HG03432 (cell line): Measurements from ENCODE around the gene MINAR1.

Source experiments
- ATAC-seq: cut with Tn5 transposase; IDR thresholded peaks from one replicate; pipeline ENCODE4 v1.9.1; 2021; ENCODE audit warnings: mild to moderate bottlenecking, moderate library complexity; ENCODE audit not compliant: unreplicated experiment

Gene MINAR1

DNA sequence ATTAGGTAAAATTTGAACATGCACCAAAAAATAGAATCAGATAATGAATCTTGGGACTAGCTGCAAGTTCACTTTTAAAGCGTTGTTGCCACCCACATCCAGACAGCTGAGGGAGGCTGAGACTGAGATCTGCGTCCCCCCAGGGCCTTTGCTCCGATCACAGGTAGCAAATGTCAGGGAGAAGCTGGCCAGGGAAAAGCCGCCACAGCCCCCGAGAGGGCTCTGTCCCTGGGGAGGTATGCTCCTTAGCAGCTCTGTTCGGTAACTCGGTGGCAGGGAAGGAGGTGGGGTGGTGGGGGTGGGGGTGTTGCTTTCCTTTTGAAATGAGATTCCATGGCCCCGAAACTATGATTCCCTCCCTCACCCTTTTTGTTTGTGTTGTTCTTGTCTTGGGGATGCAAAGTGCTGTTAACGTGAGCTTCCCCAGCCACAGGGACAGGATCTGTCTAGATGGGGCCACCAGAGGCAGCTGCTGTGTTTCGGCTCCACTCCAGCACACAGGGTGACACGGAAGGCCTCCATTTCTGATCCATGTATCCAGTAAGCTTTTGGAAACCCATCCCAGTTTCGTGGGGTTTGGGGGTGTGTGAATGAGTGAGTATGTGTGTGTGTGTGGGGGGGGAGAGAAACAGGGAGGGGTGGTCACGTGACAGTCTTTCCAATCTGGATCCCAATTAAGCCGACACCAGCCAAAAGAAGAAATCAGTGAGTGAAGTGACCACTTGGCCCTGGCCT is 1.1 kb upstream of the MINAR1 start:
- no peak for ATAC-seq

DNA sequence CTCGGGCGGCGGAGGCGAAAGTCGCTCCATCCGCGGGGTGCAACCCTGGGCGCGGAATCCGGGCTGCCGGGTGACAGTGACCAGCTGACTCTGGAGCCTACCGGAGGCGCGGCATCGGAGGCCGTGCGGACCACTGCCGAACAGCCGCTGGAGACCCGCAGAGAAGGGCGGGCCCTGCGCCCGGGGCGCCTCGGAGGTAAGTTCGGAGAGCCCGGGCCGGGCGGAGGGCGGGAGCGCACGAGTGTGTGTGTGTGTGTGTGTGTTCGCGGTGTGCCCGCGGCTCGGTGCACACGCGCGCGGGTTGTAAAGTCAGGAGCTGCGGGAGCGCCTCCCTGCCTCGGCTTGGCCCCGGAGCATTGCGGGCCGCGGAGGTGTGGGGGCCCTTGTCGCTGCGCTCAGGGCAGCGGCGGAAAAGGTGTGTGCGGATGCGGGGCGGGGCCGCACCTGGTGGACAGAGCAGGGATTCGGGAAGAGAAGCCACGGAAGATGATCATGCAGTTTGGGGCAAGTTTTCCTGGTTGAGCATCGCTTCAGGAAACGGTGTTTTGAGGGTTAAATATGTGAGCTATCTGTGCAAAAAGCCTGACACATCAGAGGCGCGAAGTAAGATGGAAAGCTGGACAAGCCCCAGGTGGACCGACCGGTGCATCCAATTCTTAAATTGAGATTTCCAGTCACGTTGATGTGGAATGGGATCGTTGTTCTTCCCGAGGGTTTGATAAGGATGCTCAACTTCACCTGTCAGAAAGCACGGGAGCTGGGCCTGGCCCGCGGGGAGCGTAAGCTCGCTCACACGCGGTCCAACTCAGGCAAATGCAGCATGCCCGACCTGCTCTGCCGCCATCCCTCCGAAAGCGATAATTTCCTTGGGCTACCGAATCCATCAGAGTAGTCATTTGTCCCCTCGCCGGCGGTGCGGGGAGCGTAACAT is 474 bp downstream of the MINAR1 start:
- no peak for ATAC-seq

DNA sequence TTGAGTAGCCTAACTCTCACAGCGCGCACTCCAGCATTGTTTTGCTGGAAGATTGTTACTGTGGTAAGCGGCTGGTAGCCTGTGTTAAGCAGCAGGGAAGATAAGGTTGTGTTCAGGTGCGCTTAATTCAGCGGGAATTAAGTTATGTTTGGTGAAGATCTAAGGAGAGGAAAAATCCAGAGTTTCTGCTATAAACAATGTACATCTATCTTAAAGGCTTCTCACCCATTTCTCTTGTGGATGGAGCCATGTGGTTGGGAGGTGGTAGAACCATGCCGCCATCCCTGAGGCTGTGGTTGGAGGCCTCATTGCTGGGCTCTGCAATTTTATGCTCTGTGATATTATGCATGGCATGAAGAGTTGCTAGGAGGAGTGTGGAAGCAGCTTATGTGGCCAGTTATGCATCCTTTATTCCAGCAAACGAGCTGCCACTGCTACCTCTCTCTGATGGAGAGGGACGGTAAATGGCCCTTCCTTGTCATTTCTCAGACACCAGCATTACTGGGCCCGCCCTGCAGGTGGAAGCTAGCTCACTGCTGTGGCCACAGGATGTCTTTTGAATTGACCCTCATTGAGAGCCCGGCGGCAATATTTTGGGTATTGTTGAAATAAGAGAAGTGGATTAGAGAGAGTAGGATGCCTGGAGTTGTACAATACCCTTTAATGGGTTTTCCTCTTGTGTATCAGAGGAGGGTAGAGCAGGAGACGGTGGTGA is 1.3 kb downstream of the MINAR1 start:
- ATAC-seq = no peak

DNA sequence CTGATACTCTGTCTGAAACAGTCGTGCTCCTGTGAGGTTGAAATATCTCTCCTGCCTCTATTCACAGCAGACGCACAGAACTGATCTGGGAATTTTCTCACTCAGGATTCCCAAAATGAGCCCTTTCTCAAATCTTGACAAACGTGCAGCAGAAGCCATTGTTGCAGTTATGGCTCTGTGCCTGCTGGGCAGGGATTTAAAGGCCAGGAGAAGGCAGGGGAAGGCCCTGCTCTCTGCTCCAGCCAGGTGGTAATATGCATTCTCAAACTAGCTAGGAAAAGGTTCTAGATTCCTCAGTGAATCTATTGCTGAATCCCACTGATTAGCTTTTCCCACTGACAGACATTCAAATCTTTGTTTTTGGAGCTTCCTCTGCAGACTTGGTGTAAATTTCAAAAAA is 2.2 kb downstream of the MINAR1 start:
- ATAC-seq = no peak

DNA sequence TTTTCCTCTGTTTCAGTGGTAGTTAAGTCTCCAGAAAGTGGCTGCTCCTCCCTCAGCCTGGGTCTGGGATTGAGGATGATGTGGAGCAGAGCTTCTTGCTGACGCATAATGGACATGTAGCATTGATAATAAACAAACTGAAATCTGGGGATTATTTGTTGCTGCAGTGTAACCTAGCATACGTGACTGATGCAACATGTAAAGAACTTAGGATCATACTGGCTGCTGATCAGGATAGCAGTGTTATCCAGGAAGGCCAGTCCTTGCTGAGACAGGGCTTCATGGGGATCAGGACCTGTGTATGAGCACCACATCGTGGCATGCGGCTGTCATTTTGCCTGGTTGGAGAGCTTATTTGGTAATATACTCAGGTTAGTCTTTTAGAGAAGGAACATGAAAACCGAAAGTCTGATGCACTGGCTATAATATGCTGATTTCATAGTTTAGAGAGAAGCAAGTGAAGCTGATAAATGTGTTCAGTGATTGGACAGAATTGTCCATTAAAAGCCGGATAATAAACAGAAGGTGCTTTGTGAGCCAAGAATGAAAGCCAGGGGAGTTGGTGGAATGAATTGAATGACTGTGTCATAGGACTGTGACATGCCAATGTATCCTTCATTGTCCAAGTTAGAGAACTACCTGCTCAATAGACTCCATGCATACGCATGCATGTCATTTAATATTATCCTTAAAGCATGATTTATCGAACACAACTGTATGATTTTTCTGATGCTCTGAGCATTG is 4.1 kb downstream of the MINAR1 start:
- no peak for ATAC-seq

DNA sequence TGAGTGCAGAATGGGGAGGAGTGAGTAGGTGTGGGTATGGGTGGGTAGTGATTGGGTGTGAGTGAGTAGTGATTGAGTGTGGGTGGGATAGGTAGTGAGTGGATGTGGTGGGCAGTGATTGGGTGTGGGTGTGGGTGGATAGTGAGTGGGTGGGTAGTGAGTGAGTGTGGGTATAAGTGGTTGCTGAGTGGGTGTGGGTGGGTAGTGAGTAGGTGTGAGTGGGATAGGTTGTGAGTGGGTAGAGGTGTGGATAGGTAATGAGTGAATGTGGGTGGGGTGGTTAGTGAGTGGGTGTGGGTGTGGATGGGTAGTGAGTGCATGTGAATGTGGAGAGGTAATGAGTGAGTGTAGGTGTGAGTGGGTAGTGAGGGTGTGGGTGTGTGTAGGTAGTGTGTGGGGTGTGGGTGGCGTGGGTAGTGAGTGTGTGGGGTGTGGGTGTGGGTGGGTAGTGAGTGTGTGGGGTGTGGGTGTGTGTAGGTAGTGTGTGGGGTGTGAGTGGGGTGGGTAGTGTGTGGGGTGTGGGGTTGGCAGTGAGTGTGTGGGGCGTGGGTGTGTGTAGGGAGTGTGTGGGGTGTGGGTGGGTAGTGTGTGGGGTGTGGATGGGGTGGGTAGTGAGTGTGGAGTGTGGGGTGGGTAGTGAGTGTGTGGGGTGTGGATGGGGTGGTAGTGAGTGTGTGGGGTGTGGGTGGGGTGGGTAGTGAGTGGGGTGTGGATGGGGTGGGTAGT is 5.3 kb downstream of the MINAR1 start:
- ATAC-seq = no peak

DNA sequence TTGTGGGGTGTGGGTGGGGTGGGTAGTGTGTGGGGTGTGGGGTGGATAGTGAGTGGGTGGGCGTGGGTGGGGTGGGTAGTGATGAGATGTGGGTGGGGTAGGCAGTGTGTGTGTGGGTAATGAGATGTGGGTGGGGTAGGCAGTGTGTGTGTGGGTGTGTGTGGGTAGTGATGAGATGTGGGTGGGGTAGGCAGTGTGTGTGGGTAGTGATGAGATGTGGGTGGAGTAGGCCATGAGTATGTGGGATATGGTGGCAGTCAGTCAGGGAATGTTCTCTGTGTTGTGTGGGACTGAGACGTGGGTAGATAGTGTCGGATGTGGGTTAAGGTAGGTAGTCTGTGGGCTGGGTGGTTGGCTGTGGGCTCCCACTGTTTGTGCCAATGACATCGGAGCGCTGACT is 7.1 kb downstream of the MINAR1 start:
- ATAC-seq = no peak

DNA sequence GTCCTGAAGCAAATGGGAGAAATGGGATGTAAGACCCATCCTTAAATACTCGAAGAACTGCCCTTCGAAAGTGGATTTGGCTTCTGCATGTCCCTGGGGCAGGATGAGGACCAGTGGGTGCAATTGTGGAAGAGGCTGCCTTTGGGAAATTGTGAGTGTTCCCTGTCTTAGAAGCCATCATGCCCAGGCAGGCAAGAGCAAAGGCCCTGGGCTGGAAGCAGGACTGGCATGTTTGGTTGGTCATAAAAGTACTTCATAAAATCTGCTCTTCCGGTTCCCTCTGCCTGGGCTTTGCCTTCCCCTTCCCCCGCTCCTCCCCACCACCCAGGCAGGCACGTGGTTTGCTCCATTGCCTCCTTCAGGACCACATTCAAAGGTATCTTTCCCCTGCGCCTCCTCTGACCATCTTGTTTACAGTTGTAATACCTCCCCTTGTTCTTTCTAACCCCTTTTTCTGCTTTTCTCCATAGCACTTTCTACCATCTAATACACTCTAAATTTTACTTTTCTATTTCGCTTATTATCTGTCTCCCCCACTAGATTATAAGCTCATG is 8.3 kb downstream of the MINAR1 start:
- no peak for ATAC-seq

DNA sequence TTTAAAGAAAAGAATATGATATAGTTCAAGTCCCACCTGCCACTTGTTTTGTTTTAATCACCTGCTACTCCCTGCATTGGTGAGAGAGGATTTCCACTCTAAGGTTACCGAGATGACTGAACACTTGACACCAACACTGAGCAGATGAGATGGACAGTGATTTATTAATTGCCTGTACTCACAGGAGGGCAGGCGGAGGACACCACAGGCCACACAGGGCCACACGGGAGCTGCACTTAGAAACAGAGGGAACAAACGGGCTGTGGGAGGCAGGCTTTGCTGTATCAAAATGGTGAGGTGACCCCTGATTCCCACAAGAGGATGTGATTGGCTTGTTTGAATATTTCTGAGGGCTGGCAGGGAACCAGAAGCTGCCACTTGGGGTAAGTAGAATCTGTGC is 10.8 kb downstream of the MINAR1 start:
- no peak for ATAC-seq

DNA sequence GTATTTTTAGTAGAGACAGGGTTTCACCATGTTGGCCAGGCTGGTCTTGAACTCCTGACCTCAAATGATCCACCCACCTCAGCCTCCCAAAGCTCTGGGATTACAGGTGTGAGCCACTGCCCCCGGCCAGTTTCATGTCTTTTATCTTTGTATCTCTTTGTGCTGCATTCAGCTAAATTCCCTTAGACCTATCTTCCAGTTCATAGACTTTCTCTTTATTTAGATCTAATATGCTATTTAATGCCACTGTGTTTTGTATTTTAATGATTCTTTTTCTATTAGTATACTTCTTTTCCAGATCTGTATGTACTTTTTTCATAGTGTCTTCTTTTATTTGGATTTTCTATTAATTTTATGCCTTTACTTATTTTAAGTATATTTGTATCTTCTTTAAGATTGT is 14.9 kb downstream of the MINAR1 start:
- ATAC-seq = no peak

DNA sequence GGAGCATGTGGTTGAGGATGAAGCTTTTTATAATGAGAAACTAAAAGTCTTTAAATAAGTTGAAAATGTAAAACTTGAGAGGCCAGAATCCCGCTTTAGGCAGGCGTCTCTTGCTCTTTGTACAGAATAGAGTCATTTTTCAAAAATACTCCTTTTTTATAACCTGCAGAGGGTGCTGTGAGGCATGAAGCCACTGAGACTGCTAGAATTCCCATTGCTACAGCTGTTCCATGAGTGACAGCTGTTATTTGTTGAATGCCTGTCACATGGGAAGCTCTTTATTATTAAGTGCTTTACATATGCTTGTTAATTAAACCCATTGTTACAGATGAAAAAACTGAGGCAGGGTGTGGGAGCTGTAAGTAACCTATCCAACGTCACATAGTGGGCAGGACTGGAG is 18.5 kb downstream of the MINAR1 start:
- ATAC-seq = no peak

DNA sequence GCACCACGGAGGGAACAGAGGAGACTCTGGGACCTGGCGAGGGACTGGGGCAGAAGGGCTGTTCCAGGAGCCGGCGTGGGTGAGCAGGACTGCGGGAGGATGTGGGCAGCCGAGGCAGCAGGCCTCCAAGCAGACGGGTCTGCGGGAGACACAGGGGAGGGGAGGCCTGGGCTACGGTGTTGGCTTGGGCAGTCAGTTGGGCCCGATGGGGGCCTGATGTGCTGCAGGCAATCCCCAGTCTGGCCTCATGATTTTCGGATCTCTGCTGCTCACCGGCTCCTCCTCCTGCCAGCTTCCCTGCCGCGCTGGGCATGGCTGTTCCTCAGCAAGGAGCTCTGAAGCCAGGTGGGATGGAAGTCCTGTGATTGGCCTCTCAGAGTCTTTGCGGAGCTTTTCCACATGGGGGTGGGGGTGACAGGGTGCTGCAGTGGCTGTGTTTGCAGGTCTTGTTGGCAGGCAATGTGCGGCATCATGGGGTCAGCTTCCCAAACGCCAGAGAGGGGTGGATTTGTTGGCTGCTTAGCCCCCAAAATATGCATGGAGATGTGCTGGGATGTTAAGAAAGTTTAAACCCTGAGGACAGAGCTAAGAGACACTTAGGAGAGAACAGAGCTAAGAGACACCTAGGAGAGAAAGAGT is 19.3 kb downstream of the MINAR1 start:
- no peak for ATAC-seq

DNA sequence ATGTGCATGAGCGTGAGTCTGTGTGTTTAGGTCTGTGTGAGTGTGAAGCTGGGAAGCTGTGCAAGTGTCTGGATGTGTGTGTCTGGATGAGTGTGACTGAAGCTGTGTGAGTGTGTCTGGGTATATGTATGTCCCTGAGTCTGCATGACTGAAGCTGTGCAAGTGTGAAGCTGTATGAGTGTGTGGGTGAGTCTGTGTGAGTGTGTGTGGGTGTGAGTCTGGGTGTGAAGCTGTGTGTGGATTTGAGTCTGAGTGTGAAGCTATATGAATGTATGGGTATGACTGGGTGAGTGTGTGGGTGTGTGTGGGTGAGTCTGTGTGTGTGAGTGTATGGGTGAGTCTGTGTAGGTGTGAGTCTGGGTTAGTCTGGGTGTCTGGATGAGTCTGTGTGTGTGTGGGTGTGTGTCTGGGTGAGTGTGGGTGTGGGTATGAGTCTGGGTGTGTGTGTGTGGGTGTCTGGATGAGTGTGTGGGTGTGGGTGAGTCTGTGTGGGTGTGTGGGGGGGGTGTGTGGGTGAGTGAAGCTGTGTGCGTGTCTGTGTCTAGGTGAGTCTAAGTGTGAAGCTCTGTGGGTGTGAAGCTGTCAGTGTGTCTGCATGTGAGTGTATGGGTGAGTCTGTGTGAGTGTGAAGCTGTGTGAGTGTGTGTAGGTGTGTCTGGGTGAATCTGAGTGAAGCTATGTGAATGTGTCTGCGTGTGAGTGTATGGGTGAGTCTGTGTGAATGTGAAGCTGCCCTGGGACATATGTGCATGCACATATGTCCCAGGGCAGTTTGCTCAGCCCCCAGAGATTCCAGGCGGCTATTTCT is 20.3 kb downstream of the MINAR1 start:
- ATAC-seq = no peak

DNA sequence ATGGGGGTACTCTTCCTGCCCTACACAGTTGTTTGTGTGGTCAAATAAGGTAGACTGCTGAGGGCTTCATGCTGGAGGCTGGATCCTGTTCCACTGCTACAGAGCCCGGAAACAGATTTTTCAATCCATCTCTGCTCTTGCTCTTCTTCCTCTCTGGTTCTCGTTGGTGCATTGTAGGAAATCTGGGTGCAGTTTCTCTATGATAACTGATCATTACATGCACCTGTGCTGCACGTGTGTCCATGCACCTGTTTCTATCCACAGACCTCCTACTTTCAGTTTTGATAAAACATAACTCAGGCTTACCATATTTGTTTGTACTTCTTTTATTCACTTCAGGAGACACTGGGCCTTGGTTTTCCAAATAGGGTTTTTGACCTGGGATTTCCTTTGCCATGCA is 21.3 kb downstream of the MINAR1 start:
- ATAC-seq = no peak

DNA sequence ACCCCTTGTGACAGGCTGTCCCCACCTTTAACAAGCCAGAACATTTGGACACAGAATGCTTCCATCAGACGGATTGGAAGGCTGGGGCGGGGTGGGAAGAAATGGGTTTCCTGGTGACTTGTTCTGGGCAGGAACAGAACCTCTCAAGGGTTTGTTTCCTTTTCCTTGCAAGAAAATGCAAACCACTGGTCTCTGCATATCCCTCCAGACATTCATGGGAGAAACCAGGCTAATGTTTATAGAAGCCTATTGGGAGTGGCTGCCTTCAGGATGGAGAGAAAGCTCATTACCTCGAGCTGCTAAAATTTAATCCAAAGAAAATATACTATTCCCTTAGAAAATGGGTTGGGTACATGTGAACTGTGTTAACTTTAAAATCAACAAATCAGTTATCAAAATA is 21.9 kb downstream of the MINAR1 start:
- ATAC-seq = no peak

DNA sequence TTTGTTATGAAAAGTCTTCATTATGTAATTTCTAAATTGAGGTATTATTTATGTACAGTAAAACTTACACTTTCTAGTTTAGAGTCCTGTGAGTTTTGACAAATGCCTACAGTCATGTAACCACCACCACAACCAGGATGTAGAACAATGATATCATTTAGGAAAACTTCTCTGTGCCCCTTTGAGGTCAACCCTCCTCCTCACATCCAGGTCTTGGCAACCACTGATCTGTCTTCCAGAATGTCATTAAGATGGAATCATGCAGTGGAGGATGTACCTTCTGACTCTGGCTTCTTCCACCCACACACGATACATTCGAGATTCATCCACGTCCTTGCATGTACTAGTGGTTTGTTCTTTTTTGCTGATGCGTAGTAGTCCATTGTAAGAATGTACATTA is 23.2 kb downstream of the MINAR1 start:
- no peak for ATAC-seq

DNA sequence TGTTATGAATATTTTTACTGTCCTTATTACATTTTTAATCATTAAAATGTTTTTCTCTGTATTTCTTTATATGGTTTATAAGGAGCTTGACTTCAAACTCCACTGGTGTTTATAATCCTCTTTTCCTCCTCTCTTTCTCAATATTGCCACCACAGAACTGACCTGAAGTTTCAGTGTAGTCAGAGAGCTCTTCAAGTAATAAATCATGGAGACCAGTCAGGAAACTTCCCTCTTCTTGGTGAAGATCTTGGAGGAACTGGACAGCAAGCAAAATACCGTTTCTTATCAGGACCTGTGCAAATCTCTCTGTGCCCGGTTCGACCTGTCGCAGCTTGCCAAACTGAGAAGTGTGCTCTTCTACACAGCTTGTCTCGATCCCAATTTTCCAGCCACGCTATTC is 23.8 kb downstream of the MINAR1 start:
- no peak for ATAC-seq

DNA sequence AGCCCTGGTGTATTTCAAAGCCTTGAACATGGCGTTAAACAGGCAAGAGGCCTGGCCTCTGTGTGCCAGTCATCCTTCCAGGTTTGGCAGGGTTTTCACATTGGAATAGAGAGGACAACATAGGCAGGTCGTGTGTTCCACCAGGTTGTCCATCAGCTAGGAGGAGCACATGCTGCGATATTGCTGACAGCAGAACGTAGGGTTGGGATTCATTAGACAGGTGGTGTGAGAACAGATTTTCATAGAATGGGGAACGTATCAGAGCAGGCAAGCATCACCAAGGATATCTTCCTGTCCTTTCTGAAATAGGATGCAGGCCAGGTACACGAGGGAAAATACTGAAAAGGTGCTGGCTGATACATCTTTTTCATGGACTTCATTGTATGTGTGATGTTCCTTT is 26.4 kb downstream of the MINAR1 start:
- ATAC-seq = no peak

DNA sequence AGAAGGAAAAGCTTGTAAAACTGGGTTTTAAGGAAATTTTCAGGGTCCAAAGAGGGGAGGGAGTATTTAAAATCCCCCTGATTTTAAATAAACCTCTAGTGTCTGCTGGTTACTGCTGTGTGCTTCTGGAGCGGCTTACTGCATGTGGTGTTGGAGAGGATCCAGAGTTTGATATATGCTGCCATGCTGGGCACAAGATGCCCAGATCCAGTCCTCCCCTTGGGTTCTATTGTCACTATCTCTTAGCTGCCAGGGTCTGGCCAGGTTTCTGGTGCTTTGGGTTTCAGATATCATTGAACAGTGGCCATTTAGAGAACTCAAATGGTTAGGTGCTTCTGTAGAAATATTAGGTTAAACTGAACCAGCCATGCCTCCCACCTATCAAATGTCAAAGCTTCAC is 27.5 kb downstream of the MINAR1 start:
- ATAC-seq = no peak
